Sciatic nerve (tissue), 2 donors: ENCODE results near the gene MT4. TPM values are rescaled to one million over a fixed set of nuclear protein-coding genes. Genes with fewer than 3 reads are reported as not detected.
"Not testable (repeated sequence)": the region's sequence is repeated elsewhere in the genome, so short reads cannot be mapped to it uniquely, and the experiment has no call there.

Experiments used
- ATAC-seq: fragments of 200-7000 bp; cut with Tn5 transposase; one replicate; pipeline ENCODE4 v1.9.1; 2020; ENCODE audit warnings: mild to moderate bottlenecking, moderate library complexity
- DNase-seq: peaks from one replicate; pipeline ENCODE4 v3.0.0-alpha.2; 2020; ENCODE audit warnings: low spot score
- intact Hi-C: fragments of 100-400 bp; cut with DNase I; formaldehyde crosslinking; loops from one replicate; pipeline ENCODE4 v1.14.2; 2022
- total RNA-seq: library from RNA; stranded (reverse); fragmentation: NEBNext Ultra II Directional; extraction: Animal tissue kit (Norgen Biotek cat#: 25700); gene quantifications from one replicate; pipeline ENCODE4 v1.2.1, GENCODE V29; 2021
- donor health status: DM: no; HTN: no; CAD: no.
- donor health status: DM: no; HTN: no; CAD: no.

The MT4 gene
- total RNA-seq, 1 donor from 2014 or later: not detected

- intact Hi-C loops: no loop called here
- ATAC-seq (peak; percentile 43), DNase-seq (no peak)
Measured at GRCh38 chr16:56551796-56552738, 12.8 kb upstream of the MT4 start.

- intact Hi-C loops: no loop called here
- ATAC-seq: no peak
- DNase-seq: no peak
Measured at GRCh38 chr16:56554441-56554840, 10.4 kb upstream of the MT4 start.

- intact Hi-C loops: no loop called here
- ATAC-seq (no peak), DNase-seq (no peak)
Measured at GRCh38 chr16:56558024-56558747, 6.7 kb upstream of the MT4 start.

- intact Hi-C loops: no loop called here
Measured at GRCh38 chr16:56559109-56559508, 5.8 kb upstream of the MT4 start.

GRCh38 chr16:56560447-56560846 is 4.4 kb upstream of the MT4 start:
- intact Hi-C loops: no loop called here
- DNase-seq (no peak), ATAC-seq (no peak)

More at GRCh38 chr16:56559109-56559508, 5.8 kb upstream of the MT4 start:
- ATAC-seq (no peak), DNase-seq (no peak)

- DNase-seq (no peak), ATAC-seq (no peak)
- intact Hi-C loops: no loop called here
Measured at GRCh38 chr16:56561126-56561525, 3.7 kb upstream of the MT4 start.

GRCh38 chr16:56569971-56570370 is 5.1 kb downstream of the MT4 start:
- intact Hi-C loops: loop anchor here (10.0 kb wide), 1 partner anchor 135 kb away; no protein-coding TSS in a partner anchor
- DNase-seq (no peak), ATAC-seq (no peak)

- intact Hi-C loops: loop anchor here (10.0 kb wide), 1 partner anchor 133 kb away; no protein-coding TSS in a partner anchor
- DNase-seq: no peak
- no peak for ATAC-seq
Measured at GRCh38 chr16:56571525-56571924, 6.7 kb downstream of the MT4 start.

- intact Hi-C loops: loop anchor here (10.0 kb wide), 1 partner anchor 130 kb away; no protein-coding TSS in a partner anchor
- ATAC-seq: no peak
- DNase-seq: no peak
Measured at GRCh38 chr16:56574625-56575024, 9.8 kb downstream of the MT4 start.

GRCh38 chr16:56576585-56577299 is 11.9 kb downstream of the MT4 start:
- peak; percentile 83 for DNase-seq
- ATAC-seq: peak; percentile 90
- intact Hi-C loops: loop anchor here (10.0 kb wide), 1 partner anchor 128 kb away; no protein-coding TSS in a partner anchor

GRCh38 chr16:56577300-56577625 is 12.4 kb downstream of the MT4 start:
- intact Hi-C loops: loop anchor here (10.0 kb wide), 1 partner anchor 128 kb away; no protein-coding TSS in a partner anchor
- ATAC-seq (no peak), DNase-seq (no peak)

GRCh38 chr16:56580391-56581048 is 15.6 kb downstream of the MT4 start:
- DNase-seq (no peak), ATAC-seq (no peak)
- intact Hi-C loops: no loop called here

- ATAC-seq, DNase-seq, intact Hi-C loops: not testable (repeated sequence)
Measured at GRCh38 chr16:56582911-56583310, 18.0 kb downstream of the MT4 start.

- intact Hi-C loops: no loop called here
- ATAC-seq (no peak), DNase-seq (no peak)
Measured at GRCh38 chr16:56583351-56584168, 18.7 kb downstream of the MT4 start.

- no peak for DNase-seq
- no peak for ATAC-seq
- intact Hi-C loops: no loop called here
Measured at GRCh38 chr16:56584276-56584675, 19.4 kb downstream of the MT4 start.

GRCh38 chr16:56588781-56589140 is 23.9 kb downstream of the MT4 start:
- ATAC-seq (no peak), DNase-seq (no peak)
- intact Hi-C loops: no loop called here

- peak; percentile 50 for ATAC-seq
- DNase-seq: peak; percentile 61
- intact Hi-C loops: no loop called here
Measured at GRCh38 chr16:56589141-56590039, 24.5 kb downstream of the MT4 start, which contains the start of gene MT3. Gene MT3 (plus strand): TSS chr16:56589528. CDS start chr16:56589591, 63 bp downstream.
